Mesenteric fat pad (tissue), 1 donor: Measurements from ENCODE around the gene PRR5L. TPM values are rescaled to one million over a fixed set of nuclear protein-coding genes. Genes with fewer than 3 reads are reported as not detected.
"Not testable (repeated sequence)": the region's sequence is repeated elsewhere in the genome, so short reads cannot be mapped to it uniquely, and the experiment has no call there.

Experiments used
- DNase-seq: peaks from one replicate; pipeline ENCODE4 v3.0.0-alpha.2; 2020; ENCODE audit warnings: low spot score
- total RNA-seq: library from RNA; stranded (reverse); fragmentation: NEBNext Ultra II Directional; extraction: Animal tissue kit (Norgen Biotek cat#: 25700); gene quantifications from one replicate; pipeline ENCODE4 v1.2.1, GENCODE V29; 2021
- donor health status: DM: yes; HTN: yes; CAD: no.

Gene PRR5L
- total RNA-seq, 1 donor from 2014 or later = 14.2 TPM

- no peak for DNase-seq
Measured at GRCh38 chr11:36455658-36456111, 159.6 kb downstream of the PRR5L start.

- DNase-seq = no peak
Measured at GRCh38 chr11:36456156-36456555, 160.1 kb downstream of the PRR5L start.

DNA sequence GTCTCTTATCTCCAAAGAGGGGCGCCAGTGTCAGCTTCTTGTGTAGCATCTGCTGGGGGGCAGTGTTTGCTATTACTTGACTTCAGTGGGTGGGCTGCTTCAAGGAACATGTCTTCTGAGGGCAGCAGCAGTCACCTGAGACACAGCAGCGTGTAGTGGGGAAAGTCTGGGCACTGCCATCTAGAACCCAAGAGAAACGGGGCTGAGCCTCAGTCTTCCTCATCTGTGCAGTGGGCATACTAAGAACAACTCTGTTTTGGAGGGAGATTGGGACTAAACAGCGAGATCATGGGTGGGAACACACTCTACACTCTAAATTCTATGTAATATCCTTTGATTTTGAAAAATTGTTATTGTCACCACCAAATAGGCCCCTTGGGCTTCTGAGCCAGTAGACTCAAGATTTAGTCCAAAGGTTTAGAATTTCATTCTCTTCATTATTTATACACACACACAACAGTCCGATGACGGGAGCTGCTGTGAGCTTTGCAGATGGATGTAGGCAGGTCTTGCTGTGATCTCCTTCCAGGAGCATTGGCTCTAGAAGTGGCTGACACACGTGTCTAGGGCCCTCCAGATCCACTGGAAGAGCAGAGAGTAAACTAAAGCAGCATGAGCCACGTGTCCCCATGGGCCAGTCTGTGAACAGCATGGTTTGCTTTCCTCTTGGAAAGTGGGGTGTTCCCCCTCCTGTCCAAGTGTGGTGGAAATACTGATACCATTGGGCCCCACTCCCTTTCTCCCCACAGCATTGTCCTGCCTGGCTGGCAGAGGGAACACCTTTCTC lies 162.2 kb downstream of the PRR5L start:
- DNase-seq = no peak

DNA sequence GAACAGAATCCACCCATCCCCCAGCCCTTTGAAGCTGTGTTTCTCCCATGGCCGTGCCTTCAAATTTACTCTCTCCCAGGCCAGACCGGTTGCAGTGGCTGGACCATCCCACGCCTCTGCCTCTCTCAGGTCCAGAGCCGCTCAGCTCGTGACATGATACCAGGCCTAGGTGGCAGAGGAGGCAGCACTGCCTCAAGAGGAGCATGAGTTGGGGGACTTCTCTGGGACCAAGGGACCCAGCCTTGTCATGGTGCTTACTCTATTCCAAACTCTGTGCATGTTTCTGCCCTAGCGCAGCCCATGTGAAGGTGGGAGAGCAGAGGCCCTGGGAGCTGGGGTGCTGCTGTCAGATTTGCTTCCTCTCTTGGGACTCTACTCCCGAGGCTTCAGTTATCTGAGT lies 163.0 kb downstream of the PRR5L start:
- peak; percentile 78 for DNase-seq

- DNase-seq = no peak
Measured at GRCh38 chr11:36460220-36460619, 164.1 kb downstream of the PRR5L start.

DNA sequence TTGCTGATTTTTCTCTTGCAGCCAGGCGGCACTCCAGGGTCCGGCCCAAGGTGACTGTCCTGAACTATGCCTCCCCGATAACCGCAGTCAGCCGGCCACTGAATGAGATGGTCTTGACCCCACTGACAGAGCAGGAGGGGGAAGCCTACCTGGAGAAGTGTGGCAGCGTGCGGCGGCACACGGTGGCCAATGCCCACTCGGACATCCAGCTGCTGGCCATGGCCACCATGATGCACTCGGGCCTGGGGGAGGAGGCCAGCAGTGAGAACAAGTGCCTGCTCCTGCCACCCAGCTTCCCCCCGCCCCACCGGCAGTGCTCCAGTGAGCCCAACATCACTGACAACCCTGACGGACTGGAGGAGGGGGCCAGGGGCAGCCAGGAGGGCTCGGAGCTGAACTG lies 166.2 kb downstream of the PRR5L start:
- DNase-seq = peak; percentile 74

DNA sequence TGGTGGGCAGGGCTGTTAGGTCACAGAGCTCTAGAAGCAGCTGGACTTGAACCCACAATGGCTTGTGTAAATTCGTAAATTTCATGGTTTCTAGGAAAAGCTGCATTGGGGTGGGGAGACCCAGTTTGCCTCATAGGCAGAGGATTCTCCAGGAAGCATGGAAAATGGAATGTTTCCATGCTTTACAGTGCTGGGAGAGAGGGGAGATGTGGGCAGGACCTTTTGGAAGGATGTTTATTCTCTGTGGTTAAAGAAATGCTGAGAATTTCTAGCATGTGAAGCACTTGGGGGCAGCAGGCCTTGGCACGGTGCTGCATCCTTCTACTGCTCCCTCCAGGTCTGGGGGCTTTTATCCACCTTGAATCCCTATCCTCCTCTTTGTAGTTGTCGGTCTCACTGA lies 167.7 kb downstream of the PRR5L start:
- DNase-seq = no peak

DNA sequence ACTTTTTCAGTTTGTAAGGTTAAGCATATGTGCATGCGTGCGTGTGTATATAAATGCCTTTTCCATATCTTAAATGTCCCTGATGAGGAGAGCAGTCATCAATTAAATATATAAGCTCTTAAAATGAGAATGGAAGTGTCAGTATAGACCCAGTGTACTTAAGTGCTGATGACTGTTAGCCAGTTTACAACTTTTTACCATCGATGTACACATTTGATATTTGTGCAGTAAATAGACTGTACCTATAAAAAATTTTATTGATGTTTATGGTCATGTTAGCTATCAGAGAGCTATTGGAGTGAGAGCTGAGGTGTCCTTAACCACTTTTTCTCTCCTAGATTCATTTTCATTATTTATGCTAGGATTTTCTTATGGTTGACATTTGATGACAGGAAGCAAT lies 168.6 kb downstream of the PRR5L start:
- no peak for DNase-seq

DNA sequence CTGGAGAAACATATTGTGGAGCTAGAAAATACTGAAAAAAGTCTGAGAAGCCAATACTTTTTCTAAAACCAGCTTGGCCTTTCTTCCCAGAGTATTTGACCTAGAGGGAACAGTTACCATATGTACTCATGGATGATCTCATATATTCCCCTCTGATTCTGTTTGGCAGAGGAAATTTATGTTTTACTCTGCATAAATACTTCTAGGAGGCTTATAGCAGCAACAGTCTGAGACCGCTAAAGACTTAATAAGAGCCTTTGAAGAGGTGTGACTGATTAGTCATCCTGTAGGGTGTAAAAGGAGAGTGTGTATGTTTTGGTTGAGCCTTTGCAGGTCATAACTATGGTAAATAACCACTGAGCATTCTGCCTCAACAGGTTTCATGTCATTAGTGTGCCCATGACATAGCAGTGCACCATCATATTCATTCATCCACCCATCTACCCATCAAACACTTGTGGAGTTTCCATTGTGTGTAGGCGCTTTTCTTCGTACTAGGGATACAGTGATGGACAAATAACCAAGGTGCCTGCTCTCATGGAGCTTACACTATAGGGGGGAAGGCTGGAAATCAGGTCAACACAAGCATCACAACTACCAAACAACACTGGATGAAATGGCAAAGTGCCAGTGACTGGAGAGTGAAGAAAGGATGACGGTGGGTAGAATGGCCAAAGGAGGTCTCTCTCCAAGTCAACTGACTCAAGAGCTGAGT lies 169.5 kb downstream of the PRR5L start:
- DNase-seq = no peak

DNA sequence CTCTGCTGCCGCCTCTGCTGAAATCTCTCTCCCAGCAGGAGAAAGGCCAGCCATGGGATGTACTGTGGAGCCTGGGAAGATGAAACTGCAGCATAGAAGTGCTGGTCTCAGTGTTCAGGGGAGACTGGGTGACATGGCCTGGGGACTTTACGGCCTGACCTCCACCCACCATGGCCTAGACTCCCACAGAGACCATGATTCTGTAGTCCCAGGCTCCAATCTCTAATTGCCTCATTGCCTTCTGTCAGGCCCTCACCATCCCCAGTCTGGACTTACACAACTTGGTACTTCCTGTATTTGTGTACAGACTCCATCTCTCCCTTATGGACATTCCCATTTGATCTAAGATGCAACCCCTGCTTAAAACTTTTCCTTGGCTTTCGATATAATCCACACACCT lies 170.9 kb downstream of the PRR5L start:
- peak; percentile 49 for DNase-seq

DNA sequence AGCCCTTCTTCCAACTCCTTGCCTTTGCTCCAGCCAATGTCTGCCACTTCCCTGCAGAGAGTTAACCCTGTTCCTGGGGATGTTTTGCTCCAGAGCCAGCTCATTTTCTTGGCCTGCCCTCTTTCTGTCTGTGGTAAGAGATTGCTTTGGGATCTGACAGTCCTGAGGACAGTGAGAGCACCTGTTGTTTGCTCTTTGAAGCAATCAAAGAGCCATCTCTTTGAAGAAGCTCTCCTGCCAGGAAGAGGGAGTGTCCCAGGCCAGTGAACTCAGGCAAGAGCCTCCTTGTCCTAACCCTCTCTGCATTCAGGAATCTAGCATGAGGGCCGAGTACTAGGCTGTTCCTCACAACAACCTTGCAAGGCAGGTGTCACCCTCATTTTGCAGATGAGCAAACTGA lies 171.8 kb downstream of the PRR5L start:
- DNase-seq = no peak

DNA sequence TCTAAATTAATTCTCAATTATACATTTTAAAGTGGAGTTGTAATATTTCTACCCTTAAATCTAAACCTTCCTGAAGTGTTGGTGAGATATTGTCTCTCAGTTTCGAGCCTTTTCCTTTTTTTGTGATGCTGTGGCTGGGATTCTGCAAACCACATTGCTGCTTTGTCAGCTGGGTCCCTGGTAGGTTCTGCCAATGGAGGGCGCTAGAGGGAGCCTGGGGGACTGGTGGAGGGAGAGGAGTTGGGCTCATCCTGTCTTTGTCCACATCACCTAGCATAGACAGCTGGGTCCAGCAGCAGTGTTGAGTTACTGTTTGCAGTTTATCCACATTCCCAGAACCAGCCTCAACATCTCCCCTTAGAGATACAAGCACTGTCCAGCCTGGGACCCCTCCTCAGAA lies 173.0 kb downstream of the PRR5L start:
- peak; percentile 39 for DNase-seq

DNA sequence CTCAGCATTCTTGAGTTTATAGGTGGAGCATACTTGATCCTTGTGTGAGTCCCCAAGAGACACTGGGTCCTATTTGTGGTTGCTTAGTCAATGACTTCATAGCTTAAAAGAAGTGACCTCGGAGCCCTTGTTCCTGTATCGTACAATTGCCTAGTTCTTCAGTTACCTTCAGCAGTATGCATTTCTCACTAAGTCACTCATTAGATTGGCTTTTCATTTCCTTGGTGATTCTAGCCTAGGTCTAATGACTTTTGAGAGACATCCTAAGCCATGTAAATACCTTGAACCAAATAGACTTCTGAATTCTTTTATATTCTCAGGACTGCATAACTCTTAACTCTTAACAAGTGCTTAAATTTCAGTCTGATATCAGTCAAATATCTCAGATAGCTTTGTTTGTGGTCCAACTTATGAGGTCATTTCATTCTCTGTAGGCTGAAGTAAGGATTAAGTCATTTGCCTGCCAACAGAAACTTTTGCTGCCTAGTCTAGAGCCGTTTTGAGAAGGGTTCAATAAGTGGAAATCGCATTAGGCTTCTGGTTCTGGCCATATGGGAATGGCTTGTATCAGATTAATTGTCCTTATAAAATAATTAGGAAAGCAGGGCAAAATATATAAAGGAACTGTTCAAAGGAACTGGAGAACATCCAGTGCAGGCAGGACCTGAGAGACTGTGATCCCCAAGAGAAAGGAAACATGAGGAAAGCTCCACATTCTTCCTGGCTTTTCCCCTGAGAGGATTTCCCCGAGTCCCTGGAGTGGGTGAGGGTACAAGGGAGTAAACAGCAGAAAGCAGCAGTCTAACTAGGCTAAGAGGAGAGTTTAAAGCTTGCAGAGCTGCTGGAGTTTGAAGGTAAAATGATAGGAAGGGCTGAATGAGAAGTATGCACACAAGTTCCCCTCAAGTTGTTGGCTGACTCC lies 174.1 kb downstream of the PRR5L start:
- DNase-seq = no peak

GRCh38 chr11:36471577-36471976 lies 175.5 kb downstream of the PRR5L start:
- DNase-seq = no peak

DNA sequence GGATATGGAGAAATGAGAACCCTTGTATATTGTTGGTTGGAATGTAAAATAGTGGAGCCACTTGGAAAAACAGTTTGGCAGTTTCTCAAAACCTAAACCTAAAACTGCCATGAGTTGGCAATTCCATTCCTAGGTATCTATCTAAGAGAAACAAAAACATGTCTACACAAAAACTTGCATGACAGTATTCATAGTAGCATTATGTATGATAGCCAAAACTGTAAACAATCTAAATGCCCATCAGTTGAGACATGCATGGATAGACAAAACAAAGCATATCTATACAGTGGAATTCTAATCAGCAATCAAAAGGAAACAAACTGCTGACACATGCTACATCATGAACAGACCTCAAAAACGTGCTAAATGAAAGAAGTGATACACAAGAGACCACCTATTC lies 179.1 kb downstream of the PRR5L start:
- no peak for DNase-seq

DNA sequence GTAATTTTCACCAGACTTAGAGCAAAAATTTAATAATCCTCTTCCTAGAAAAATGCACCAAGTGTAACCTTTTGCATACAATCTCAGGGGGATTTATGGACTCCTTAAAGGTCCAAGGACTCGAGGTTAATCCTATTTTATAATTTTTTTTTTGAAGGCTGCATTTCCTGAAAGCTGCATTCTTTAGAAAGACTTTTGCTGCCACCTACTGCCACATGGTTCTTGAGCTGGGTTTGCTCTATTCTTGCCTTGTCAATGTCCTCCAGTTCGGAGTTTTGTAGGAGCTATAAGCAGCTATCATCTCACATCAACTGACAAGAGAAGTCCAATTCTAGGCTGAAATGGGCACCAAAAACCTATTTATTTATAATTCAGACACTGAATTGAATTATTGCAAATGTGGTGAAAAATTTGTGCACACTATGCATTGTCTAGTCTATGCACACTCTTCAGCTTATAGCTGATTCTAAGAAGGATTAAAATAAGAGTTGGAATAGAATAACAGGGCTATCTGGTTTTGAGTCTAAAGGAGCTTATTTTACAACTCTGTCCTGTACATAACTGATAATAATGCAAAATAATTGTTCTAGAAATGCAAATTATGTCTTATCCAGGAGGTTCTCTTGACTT lies 182.7 kb downstream of the PRR5L start:
- DNase-seq = no peak

- no peak for DNase-seq
Measured at GRCh38 chr11:36480833-36481232, 184.7 kb downstream of the PRR5L start.

GRCh38 chr11:36483042-36483441 lies 187.0 kb downstream of the PRR5L start:
- DNase-seq = not testable (repeated sequence)

DNA sequence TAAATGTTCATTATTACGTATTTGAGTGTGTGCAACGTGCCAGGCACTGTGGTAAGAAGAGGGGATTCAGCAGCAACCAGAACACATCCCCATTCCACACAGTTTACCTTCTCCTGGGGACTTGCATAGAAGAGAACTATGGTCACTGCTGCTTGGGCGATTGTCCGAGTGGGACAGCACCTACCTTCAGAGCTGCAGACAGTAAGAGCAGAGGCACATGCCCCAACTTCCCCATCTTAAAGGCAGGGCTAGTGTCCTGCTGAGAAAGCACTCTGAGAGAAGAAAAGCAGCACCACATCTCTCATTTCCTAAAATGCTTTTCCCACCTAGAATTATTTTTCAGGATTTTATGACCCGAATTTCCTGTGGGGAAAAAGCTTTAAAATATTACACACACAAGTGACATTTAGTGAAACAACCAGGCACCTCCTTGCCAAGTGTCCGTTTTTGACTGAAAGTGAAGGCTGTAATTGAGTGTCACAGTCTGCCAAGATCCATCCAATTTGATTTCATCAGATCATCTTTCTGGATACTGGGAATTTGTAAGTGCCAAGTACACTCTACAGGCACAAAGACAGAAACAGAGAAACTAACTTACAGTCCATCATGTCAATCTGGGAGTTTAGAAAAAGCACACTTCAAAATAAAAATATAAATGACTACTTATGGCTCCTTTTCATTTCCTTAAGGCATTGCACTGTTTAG lies 189.4 kb downstream of the PRR5L start:
- no peak for DNase-seq

DNA sequence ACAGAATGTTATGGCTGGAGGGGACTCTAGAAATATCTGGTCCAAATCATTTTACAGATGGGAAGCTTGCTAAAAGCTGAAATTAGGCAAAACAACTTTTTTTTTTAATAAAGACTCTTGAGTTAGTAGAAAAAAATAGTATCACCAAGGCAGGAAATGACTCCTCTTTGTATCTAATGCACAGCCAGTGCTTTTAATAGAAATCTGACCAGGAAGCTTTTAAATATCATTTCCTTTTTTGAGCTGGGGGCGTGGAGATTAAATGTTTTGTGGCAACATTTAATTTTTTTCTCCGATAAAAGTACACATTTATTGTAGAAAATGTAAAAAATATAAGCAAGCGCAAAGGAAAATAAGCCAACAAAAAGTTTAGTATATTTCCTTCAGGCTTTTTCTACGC lies 191.5 kb downstream of the PRR5L start:
- no peak for DNase-seq

- DNase-seq = no peak
Measured at GRCh38 chr11:36488096-36488495, 192.0 kb downstream of the PRR5L start.
